DOHH2 (cell line): Measurements from ENCODE around the gene CCDC12.

Experiments
- H3F3A ChIP-seq: fragments of 200-600 bp; sonication (generic), shearing (Covaris generic); 2 replicates; pipeline ENCODE4 v1.6.0; 2016; ENCODE audit warnings: antibody characterized with exemption, mild to moderate bottlenecking; ENCODE audit not compliant: control insufficient read depth, insufficient read depth
- H3K27ac ChIP-seq: fragments of 200-600 bp; sonication (generic); 2 replicates; pipeline ENCODE4 v1.5.1; 2014; ENCODE audit warnings: low read depth, mild to moderate bottlenecking, low read length, moderate library complexity
- H3K27me3 ChIP-seq: fragments of 200-600 bp; sonication (generic); 2 replicates; pipeline ENCODE4 v1.6.1; 2014; ENCODE audit warnings: mild to moderate bottlenecking, low read length, mixed read lengths; ENCODE audit not compliant: control insufficient read depth
- H3K36me3 ChIP-seq: fragments of 200-600 bp; sonication (generic); 2 replicates; pipeline ENCODE4 v1.6.1; 2014; ENCODE audit warnings: mild to moderate bottlenecking, low read length, moderate library complexity, mixed read lengths; ENCODE audit not compliant: control insufficient read depth
- H3K4me1 ChIP-seq: fragments of 200-600 bp; sonication (generic); 2 replicates; pipeline ENCODE4 v1.6.1; 2014; ENCODE audit warnings: mild to moderate bottlenecking, low read length, mixed read lengths; ENCODE audit not compliant: control insufficient read depth
- H3K4me2 ChIP-seq: fragments of 200-600 bp; sonication (generic); 2 replicates; pipeline ENCODE4 v1.6.0; 2014; ENCODE audit warnings: mild to moderate bottlenecking, low read length, moderate library complexity
- H3K4me3 ChIP-seq: fragments of 200-600 bp; sonication (generic); 2 replicates; pipeline ENCODE4 v1.5.1; 2014; ENCODE audit warnings: mild to moderate bottlenecking, low read length, mixed read lengths
- H3K79me2 ChIP-seq: fragments of 200-600 bp; sonication (generic); 2 replicates; pipeline ENCODE4 v1.6.1; 2014; ENCODE audit warnings: mild to moderate bottlenecking, low read length, mixed read lengths; ENCODE audit not compliant: control insufficient read depth
- H3K9me2 ChIP-seq: fragments of 200-600 bp; sonication (generic); replicated peaks from 2 replicates; pipeline ENCODE4 v1.6.1; 2014; ENCODE audit warnings: mild to moderate bottlenecking, low read length, mixed read lengths; ENCODE audit not compliant: control insufficient read depth
- H3K9me3 ChIP-seq: fragments of 200-600 bp; sonication (generic); 2 replicates; pipeline ENCODE4 v1.6.1; 2014; ENCODE audit warnings: antibody characterized with exemption, low read length, mixed read lengths; ENCODE audit not compliant: control insufficient read depth, insufficient read depth
- H4K20me1 ChIP-seq: fragments of 200-600 bp; sonication (generic); 2 replicates; pipeline ENCODE4 v1.6.0; 2014; ENCODE audit warnings: low read depth, mild to moderate bottlenecking, antibody characterized with exemption, low read length, moderate library complexity; ENCODE audit not compliant: control insufficient read depth, insufficient read depth
- CTCF ChIP-seq: fragments of 200-600 bp; sonication (generic); IDR thresholded peaks from one replicate; pipeline ENCODE4 v1.5.1; 2014; ENCODE audit warnings: antibody characterized with exemption, mild to moderate bottlenecking, low read depth, low read length; ENCODE audit not compliant: poor library complexity, severe bottlenecking
- EZH2phosphoT487 ChIP-seq: fragments of 200-600 bp; sonication (generic); IDR thresholded peaks from 2 replicates; pipeline ENCODE4 v1.6.1; 2017; ENCODE audit warnings: borderline replicate concordance, mild to moderate bottlenecking, antibody characterized with exemption, low read length, moderate library complexity, mixed read lengths

Gene CCDC12

DNA sequence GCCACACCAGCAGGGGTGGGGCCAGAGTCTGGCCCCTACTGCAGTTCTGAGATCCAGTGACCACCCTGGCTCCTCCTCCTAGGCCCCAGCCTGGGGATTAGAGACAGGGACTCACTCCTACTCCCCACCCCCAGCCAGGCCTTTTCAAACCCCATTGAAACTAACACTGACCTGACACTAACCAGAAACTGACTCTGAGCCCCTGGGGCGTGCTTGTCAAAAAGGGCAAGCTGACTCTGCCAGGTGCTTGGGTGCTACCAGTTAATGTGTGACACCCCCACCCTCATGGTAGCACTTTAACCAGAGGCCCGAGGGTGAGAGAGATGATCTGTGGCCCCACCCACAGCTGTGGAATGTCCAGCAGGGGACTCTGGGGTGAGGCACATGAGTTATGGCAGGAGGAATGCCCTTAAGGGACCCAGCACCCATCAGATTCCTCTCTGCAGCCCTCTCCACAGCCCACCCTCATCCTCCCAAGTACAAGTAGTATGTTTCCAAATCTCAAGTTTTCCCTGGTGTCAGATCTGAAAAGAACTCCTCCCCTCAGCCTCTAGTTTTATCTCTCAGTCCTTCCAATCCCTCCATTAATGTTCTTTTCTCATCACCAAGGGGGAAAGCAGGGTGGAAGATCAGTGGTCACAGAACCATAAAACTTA, 97.6 kb downstream of the CCDC12 start:
- H3K36me3 ChIP-seq: no peaks in the 10 kb centered on the region
- H3K27me3 ChIP-seq: peaks cover 37% of the 10 kb centered on the region
- no peak for TF ChIP-seq EZH2phosphoT487
- no peak for TF ChIP-seq CTCF
- H3K4me2 ChIP-seq: no peak overlapping the region
- no peak overlapping the region for H3K27ac ChIP-seq
- no peaks in the 10 kb centered on the region for H3K9me3 ChIP-seq
- H3K4me3 ChIP-seq: no peak overlapping the region
- no peaks in the 10 kb centered on the region for H3K79me2 ChIP-seq
- no peaks in the 10 kb centered on the region for H3K9me2 ChIP-seq
- H4K20me1 ChIP-seq: 0 out of 2 replicates have a peak, but pooled peaks cover 3% of the 10 kb centered on the region
- H3K4me1 ChIP-seq: peaks cover 8% of the 10 kb centered on the region
- no peaks in the 10 kb centered on the region for H3F3A ChIP-seq

- Histone ChIP-seq H3K4me1 (peaks cover 21% of the 10 kb centered on the region), H3F3A (no peaks in the 10 kb centered on the region), H3K4me2 (no peak within 1 kb of the TSS), H3K9me2 (no peaks in the 10 kb centered on the region), H3K27ac (no peak within 1 kb of the TSS), H3K79me2 (no peaks in the 10 kb centered on the region), H3K36me3 (no peaks in the 10 kb centered on the region), H4K20me1 (no peaks in the 10 kb centered on the region), H3K27me3 (peaks cover 31% of the 10 kb centered on the region), H3K4me3 (no peak within 1 kb of the TSS), H3K9me3 (no peaks in the 10 kb centered on the region)
- TF ChIP-seq EZH2phosphoT487: no peak
- TF ChIP-seq CTCF: no peak
These were observed 99.0 kb downstream of the CCDC12 start, which contains the start of gene PTH1R for GRCh38 chr3:46877406-46878125. Gene PTH1R (plus strand): TSS chr3:46877721. CDS start chr3:46883560, 5,839 bp downstream.

DNA sequence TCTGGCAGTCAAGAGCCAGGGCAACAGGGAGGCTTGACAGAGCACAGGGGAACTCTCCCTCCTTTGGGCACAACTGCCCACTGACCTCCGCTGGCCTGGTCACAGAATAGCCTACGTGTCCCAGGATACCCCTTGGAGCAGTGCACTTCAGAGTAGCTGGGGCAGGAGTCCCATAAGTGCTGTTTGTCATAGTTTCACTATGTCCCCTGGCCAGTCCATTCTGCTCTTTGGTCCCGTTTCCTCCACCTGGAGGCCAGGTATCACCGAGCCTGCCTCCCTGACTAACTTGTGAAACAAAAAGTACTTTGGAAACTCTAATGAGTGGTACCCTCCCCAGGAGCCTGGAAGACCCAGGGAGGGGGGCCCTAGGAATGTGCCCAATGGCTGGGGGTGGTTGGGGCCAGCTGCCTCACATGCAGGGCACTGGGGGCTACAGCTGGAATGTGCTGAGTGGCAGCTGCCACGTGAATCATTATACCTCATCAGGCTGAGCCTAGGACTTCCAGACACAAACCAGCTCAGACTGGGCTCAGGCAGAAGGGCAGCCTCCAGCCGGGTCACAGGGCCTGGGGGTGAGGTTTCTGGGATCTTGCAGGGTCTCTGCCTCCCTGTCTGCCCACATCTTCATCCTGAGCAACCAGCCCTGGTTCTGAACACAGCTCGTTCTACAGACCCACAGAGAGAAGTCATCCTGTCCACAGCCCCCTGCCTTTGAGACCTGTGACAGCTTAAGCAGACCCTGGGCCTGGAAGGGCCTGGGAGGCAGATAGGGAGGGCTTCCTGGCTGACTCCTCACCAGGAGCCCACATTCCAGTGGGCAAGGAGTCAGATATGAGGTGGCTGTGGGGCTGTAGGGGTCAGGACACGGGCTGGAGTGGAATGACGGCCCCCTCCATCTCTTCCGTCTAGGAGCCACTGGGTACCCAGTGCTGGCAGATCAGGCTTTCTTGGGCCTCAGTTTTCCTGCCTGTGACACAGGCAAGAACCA, 99.9 kb downstream of the CCDC12 start:
- Histone ChIP-seq H3K4me3 (no peak overlapping the region), H3K79me2 (no peaks in the 10 kb centered on the region), H3K27me3 (peaks cover 26% of the 10 kb centered on the region), H3K4me2 (no peak overlapping the region), H3K36me3 (no peaks in the 10 kb centered on the region), H3K9me2 (no peaks in the 10 kb centered on the region), H3K4me1 (peaks cover 21% of the 10 kb centered on the region), H4K20me1 (no peaks in the 10 kb centered on the region), H3F3A (no peaks in the 10 kb centered on the region), H3K9me3 (no peaks in the 10 kb centered on the region), H3K27ac (no peak overlapping the region)
- TF ChIP-seq CTCF (no peak), EZH2phosphoT487 (no peak)
